Vagina (tissue), 2 donors: ENCODE measurements around the gene PSEN1.

Source experiments
- CTCF ChIP-seq, 3 experiments: fragments of 450-650 bp in 2 of 3; fragments of 200-600 bp in 1 of 3; sonication (generic) in 1 of 3; IDR thresholded peaks; one replicate each; pipeline ENCODE4 v1.5.1; 2017 to 2019; ENCODE audit warnings: antibody characterized with exemption in 3 of 3, mild to moderate bottlenecking in 2 of 3, moderate library complexity in 2 of 3
- POLR2A ChIP-seq, 2 donors: fragments of 450-650 bp; IDR thresholded peaks; one replicate each; pipeline ENCODE4 v1.6.1; 2017; ENCODE audit warnings: antibody characterized with exemption in 2 of 2, mild to moderate bottlenecking in 2 of 2, moderate library complexity in 2 of 2
- POLR2AphosphoS5 ChIP-seq, 2 donors: sonication (generic); formaldehyde crosslinking; IDR thresholded peaks; one replicate each; pipeline ENCODE4 v1.9.0; 2017; ENCODE audit warnings: antibody characterized with exemption in 2 of 2, mild to moderate bottlenecking in 2 of 2, low read depth in 1 of 2; ENCODE audit not compliant: insufficient read depth in 1 of 2

- TF ChIP-seq POLR2A (IDR thresholded peaks at IDR 0.05), result no peak
- TF ChIP-seq CTCF (IDR thresholded peaks at IDR 0.05), result no peak
- no peak for TF ChIP-seq POLR2AphosphoS5 (IDR thresholded peaks at IDR 0.05; ENCODE audit: insufficient read depth in 1 of 2, low read depth in 1 of 2)
Observed at GRCh38 chr14:73142216-73142615, 5.9 kb downstream of the PSEN1 start.
